Femur (tissue), 1 donor: Measurements from ENCODE around the gene EPS8L3.
A peak's percentile ranks its signal among the peaks of the same experiment; 100 is the strongest.
"Not testable (repeated sequence)": the region's sequence is repeated elsewhere in the genome, so short reads cannot be mapped to it uniquely, and the experiment has no call there.

Experiments
- DNase-seq: peaks from one replicate; pipeline ENCODE4 v3.0.0-alpha.2; 2017

Gene EPS8L3

DNA sequence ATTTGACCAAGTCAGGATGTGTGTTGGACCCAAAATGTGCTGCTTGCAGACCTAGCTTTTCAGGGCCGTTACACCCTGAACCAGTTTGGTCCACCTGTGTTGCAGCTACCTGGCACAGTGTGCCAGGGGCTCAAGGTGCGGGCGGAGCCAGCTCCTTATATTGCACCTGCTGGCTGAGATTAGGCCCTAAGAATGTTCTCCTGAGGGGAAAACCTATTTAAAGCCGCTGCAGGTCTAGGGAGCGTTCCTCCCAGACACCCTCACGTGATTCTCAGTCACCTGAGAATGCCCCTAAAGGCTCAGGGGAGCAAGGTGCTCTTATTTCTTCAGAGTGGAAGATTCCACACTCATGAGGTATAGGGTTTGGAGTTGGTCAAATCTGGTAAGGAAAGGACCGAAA is 34.9 kb downstream of the EPS8L3 start:
- no peak for DNase-seq

DNA sequence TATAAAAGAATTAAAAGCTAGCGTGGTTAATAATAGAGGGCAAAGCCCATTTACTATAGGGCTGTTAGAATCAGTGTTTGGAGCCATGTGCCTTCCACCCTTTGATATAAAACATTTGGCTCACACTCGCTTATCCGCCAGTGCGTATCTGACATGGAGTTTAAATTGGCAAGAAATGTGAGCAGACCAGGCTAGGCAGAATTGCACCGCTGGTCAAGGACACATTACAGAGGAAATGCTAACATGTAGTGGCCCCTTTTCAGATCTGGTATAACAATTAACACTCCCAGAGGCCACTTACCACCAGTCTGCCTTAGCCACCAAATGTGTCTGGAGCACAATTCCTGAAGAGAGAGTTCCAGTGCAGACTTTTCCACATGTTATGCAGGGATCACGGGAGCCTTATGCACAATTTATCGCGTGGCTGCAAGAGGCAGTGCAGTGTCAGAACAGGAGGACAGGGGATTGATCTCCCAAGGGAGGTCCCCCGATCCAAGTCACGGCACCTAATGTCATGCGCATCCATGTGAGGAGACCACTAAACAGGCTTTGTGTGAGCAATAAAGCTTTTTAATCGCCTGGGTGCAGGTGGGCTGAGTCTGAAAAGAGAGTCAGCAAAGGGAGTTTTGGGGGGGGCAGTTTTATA is 36.9 kb downstream of the EPS8L3 start:
- DNase-seq = no peak

DNA sequence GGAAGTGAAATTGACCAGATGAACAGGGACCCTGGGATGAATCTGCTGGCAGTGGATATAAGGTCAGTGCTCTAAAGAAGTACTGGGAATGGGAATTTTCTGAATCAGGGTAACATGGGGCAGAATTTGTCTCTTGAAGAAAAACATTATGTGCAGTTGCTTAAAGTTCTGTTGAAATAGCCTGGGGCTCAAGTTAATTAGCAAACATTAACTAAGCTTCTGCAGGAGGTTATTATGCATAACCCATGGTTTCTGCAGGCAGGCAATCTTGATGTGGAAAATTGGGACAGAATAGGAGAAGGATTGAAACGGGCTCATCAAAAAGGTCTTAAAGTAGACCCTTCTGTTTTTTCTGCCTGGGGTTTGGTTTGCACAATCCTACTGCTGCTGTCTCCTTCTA is 37.7 kb downstream of the EPS8L3 start:
- no peak for DNase-seq

DNA sequence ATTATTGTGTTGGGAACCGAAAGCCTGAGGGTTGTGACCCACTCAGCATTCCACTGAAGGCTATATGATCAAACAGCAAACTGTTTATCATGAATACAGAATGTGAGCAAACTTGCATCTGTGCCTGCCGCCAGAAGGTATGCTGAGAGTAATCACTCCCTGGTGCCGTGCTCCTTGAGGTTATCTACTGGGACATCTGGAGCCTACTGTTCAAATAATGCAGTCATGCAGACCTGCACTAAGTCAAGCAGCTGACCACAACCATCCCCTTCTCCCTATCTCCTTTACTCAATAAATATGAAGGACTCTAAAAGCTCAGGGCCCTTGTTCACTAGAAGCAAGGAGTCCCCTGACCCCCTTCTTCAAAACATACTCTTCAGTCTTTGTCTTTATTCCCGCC is 38.2 kb downstream of the EPS8L3 start:
- DNase-seq = no peak

DNA sequence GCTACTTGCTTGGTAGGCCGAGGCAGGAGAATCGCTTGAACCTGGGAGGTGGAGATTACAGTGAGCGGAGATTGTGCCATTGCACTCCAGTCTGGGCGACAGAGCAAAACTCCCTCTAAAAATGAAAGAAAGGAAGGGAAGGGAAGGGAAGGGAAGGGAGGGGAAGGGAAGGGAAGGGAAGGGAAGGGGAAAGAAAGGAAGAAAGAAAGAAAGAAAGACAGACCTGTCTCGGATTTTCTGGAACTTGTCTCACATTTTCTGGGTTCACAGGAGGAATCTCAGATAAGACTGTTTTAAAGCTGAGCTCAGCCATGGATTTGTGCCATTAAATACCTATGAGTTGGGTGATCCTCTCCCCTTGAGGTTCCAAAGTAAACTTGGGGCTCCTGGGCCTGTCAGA is 38.8 kb downstream of the EPS8L3 start:
- no peak for DNase-seq

DNA sequence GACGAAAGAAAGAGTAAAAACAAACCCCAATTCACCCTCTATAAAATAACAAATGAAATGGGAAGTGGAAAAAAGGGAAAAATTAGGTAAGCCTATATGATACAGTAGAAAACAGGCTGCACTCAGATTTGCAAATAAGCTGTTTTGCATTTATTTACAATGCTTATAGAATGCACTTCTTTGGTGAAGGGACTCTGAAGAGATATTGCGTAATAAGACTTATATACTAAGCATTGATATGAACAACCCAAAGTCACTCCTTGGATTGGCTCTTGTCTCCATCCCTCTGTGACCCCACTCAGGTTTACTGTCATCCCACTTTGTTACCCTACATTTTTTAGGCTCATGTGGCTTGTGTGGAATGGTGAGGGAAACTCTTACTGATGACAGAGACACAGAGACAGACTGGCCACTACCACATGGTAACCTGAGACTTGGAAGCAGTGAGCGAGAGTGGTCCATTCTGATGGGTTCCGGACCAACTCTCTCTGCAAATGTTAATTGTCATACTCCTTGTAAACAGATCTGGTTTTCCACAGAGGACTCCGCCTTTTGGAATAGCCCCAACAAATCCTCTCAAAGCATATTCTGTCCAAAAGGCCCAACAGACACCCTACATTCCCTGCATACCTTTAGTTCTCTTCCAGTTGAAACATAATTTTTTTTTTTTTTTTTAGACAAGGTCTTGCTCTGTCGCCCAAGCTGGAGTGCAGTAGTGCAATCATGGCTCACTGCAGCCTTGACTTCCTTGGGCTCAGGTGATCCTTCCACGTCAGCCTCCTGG is 40.6 kb downstream of the EPS8L3 start:
- DNase-seq = no peak

DNA sequence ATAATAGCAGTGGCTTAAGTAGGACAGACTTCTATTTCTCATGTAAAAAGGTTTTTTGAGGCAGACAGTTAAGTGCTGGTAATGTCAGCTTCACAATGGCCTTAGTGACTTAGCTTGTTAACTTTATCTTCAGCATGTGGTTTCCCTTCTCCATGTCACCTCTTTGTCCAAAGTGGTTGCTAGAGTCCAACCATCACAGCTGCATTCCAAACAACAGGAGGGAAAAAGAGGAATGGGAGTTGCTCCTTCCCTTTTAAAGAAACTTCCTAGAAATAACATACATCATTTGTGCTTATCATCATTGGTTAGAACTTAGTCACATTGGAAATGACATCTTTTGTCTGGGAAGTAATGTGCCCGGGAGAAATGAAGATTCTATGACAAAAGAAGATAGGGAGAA is 41.8 kb downstream of the EPS8L3 start:
- DNase-seq = no peak

DNA sequence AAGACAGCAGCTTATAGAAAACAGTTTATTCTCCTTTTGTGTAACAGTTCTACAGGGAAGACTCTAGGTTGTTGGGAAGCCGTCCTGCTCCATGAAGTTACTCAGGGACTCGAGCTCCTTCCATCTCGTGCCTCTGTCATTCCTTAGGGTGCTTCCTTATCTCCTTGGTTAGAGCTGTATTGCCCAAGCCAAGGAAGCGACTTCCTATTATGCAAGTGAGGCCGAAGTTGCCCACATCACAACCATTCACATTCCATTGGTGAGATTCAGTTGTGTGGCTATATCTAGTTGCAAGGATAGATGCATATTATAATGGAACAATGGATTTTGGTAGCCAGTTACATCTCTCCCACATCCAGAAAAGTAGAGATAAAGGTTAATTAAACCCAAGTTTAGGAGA is 42.7 kb downstream of the EPS8L3 start:
- DNase-seq = no peak

DNA sequence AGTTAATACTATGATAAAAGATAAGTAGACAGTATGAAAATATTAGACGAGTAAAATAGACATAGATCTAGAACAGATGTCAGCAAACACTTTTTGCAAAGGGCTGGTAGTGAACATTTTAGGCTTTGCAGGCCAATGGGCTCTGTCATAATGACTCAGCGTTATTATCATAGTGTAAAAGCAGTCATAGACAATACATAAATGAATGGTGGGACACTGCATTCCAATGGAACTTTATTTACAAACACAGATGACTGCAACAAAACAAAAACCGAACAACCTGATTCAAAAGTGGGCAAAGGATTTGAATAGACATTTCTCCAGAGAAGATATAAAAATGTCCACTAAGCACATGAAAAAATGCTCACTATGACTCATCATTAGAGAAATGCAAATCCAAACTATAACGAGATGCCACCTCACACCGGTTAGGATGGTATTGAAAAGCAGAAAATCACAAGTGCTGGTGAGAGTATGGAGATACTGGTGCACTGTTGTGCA is 44.3 kb downstream of the EPS8L3 start:
- DNase-seq = no peak

DNA sequence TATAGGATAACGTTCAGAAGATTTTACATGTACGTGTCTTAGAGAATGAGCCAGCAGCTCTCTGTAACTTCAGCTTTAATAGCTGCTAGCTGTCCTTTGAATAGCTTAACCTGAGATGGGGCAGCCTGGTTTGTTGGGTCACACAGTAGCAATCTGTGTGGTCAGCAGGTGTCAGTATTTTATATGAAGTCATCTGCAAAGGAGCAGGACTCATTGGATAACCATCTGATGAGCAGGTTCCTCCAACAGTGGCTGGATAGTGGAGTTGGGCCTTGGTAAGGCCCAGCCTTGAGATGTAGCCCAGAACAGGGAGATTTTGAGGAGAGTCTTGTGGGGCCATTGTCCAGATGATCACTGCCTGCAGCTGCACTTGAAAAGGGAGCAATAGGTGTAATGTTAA is 45.2 kb downstream of the EPS8L3 start:
- no peak for DNase-seq

DNA sequence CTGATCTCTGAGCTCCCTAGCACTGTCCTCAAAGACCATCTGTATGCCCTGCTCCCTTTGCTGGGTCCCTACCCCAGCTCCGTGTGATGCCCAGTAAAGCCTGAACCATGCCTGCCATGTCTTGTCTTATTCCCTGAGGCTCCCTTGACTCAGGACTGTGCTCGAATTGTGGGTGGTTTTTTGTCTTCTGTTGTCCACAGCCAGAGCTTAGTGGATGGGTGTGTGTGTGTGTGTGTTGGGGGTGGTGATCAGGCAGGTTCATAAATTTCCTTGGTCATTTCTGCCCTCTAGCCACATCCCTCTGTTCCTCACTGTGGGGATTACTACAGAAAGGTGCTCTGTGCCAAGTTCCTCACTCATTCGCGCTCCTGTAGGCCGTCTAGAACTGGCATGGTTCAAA is 46.0 kb downstream of the EPS8L3 start:
- DNase-seq = no peak

DNA sequence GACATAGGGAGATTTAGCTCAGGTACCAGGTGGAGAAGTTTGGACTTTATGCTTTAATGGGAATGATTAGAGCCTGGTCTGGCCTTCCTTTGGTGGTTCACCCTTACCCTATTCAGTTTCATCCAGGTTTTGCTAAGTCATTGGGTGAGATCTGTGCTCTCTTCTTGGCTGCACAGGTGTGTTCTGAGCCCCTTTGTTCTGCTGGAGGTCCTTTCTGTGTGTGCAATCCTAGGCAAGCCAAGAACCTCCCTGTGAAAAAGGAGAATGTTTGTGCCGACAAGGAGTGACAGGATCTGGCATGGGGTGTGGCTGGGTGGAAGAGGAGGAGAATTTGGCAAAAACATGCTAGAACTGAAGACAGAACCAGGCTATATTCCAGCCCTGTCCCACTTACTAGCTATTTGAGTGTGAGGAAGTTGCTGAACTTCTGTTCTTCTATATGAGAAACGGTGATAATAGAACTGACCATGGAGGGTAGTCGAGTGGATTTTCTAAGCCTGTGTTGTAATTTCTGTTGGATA is 47.1 kb downstream of the EPS8L3 start:
- DNase-seq = no peak

DNA sequence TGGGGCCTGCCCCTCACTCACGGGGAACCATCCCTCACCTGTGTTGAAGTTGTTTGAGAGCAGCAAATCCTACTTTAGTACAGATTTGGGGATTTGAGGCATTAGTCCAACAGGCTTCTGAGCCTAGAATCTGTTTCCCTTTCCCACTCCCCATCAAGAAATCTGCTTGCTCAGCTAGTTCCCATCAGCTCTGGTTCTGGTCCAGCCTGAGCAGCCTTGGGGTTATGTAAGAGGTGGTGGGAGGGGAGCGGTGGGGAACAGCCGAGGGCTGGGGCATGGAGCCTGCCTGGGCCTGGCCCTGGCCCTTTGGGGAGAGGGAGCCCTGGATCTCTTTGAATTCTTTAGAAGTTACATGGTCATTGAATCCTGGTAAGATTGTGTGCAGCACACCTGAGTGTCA is 47.6 kb downstream of the EPS8L3 start:
- no peak for DNase-seq

DNA sequence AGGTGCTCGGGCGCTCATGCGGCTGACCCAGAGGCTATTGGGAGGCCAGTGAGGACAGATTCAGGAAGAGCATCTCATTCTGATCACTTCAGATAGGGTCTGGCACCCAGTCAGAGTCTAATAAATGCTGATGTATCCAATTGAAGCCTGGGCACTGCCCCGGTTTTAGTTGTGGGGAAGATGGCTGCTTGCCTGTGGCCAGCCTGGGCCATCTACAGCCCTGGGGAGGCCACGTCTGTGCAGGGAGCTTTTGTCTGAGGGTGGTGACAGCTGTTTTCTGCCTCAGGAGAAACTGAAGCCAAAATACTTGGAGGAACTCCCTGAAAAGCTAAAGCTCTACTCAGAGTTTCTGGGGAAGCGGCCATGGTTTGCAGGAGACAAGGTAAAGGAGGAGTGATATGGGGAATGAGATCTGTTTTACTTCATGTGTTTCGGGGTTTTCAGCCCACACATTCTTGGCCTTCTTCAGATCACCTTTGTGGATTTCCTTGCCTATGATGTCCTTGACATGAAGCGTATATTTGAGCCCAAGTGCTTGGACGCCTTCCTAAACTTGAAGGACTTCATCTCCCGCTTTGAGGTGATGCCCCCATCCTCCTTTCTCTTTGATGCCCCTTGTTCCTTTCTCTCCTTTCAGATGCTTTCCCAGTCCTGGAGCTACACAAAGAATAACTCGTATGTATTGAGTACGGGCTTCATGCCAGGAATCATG is 48.9 kb downstream of the EPS8L3 start:
- DNase-seq = no peak

DNA sequence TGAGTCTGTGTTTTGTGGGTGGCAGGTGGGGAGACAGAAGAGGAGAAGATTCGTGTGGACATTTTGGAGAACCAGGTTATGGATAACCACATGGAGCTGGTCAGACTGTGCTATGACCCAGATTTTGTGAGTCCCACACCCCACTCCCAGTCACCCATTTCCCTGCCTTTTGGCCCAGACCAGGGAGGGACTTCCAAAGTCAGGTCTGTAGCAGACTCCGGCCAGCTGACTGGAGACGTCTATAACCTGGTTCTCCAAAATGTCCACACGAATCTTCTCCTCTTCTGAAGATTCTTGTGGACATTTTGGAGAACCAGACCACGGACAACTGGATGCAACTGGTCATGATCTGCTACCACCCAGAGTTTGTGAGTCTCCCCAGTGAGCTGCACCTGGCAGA is 50.1 kb downstream of the EPS8L3 start:
- no peak for DNase-seq

DNA sequence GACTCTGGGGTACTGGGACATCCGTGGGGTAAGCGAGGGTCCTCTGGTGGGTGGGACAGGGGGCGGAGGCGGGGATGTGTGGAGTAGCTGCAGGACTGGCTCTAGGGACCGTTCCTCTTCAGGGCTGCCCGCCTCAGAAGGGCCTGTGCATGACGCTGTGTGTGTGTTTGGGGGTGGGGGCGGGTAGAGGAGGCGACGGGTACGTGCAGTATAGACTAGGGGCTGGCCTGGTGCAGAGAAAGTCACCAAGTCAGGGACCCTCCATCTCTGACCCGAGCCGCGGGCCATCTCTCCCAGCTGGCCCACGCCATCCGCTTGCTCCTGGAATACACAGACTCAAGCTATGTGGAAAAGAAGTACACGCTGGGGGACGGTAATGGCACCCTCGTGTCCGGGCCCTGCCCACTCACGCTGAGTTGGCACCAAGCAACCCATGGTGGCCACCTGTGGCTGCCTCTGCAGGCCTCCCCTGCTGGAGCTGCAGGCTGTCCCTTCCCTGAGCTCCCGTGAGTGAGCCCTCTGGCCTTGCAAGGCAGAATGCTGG is 51.3 kb downstream of the EPS8L3 start:
- no peak for DNase-seq

DNA sequence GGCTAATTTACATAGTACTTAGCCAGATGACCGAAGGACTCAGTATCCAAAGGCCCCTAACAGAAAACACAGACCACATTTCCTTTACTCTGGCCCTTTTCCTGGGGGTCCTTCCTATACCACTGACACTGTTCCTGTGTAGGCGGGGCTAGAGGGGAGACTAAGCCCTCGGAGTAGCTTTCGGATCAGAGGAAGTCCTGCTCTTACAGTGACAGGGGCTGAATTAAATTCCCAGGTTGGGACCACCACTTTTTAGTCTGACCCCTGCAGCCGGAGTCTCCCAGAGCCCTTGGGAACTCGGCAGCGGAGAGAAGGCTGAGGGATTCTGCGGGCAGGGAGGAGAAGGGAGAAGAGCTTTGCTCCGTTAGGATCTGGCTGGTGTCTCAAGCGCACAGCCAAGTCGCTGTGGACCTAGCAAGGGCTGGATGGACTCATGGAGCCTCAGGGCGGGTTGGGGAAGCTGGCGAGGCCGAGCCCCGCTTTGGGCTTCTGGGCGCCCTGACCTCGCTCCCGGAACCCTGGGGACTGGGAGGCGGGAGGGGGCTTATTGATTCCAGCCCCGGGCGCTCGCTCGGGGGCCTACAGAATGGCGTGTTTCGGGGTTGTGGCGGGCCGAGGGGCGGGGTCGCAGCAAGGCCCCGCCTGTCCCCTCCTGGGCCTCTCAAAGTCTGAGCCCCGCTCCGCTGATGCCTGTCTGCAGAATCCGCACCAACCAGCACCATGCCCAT is 52.0 kb downstream of the EPS8L3 start, which contains the start of gene GSTM5:
GSTM5 (plus strand) TSS at position 659 of the 728 bp plus-strand sequence; CDS start at position 721, 62 bp downstream.
- peak; percentile 62 for DNase-seq

DNA sequence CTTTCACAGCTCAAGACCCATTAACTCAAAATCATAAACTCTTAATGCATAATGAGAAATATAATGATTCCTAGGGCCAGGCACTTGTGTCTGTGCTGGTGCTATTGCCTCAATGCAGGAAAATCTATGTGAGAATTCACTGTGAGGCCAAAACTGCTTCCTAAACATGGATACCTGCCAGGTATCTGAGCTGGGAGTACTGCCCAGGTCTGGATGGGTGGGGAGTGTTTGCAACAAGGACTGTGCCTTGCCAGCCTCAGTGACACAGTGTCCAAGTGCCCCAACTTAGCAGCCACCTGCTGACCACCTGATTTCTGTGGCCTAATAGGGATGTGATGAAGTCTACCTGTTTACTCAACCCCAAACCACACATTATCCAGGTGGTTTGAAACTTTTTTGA is 53.9 kb downstream of the EPS8L3 start:
- not testable (repeated sequence) for DNase-seq

DNA sequence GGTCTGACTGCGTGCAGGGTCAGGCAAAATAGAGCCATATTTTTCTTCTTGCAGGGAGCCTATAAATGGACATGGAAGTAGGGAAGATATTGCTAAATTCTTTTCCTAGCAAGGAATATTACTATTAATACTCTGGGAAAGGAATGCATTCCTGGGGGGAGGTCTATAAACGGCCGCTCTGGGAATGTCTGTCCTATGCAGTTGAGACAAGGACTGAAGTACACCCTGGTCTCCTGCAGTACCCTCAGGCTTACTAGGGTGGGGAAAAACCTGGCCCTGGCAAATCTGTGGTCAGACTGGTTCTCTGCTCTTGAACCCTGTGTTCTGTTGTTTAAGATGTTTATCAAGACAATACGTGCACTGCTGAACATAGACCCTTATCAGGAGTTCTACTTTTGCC is 54.8 kb downstream of the EPS8L3 start:
- not testable (repeated sequence) for DNase-seq

DNA sequence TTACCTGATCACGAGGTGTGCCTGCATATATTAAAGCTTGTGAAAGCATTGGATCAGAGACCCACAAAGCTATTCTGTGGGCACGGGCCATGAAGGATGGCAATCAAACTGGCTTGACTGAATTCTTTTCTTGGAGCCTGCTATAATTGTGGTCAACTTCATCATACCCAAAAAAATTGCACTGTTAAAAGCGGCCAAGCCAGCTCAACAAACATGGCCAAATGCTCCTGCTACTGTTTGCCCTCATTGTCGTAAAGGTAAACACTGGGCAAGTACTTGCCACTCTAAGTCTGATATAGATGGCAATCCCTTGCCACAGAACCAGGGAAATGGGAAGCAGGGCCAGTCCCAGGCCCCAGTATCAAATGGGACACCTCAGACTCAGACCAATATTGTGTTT is 58.3 kb downstream of the EPS8L3 start:
- DNase-seq = no peak

DNA sequence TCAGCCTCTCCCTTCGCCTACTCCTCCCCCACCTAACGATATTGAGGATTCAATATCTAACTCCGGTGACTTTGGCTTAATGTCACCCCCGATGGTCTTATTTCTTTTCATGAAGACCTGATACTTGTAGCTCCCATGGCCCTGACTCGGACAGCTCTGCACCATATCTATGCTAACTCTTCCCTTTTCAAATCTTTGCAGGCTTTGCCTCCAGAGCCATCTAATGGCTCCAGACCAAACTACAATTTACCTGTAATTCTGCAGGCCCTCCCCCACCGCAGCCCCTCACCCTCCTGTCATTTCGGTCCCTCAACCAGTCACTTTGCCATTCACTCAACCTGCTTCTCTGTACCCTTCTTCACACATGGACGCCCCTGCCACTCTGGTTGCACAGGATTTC is 59.5 kb downstream of the EPS8L3 start:
- DNase-seq = no peak

DNA sequence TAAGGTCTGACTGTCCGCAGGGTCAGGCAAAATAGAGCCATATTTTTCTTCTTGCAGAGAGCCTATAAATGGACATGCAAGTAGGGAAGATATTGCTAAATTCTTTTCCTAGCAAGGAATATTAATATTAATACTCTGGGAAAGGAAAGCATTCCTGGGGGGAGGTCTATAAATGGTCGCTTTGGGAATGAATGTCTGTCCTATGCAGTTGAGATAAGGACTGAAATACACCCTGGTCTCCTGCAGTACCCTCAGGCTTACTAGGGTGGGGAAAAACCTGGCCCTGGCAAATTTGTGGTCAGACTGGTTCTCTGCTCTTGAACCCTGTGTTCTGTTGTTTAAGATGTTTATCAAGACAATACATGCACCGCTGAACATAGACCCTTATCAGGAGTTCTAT is 60.8 kb downstream of the EPS8L3 start:
- not testable (repeated sequence) for DNase-seq
